Panc1 (cell line): ENCODE measurements around the gene GABRG3. TPM values are rescaled to one million over a fixed set of nuclear protein-coding genes. Genes with fewer than 3 reads are reported as not detected.

Experiments
- ATAC-seq: fragments of 200-7000 bp; cut with Tn5 transposase; 2 replicates; pipeline ENCODE4 v1.9.1; 2020; ENCODE audit warnings: mild to moderate bottlenecking, moderate library complexity
- BruUV-seq: library from RNA; stranded (reverse); fragments of 400-500 nt; replicated peaks from 2 replicates; lab custom pipeline; 2021; lab: Mats Ljungman, UMichigan
- CTCF ChIA-PET: fragments of 300-600 bp; sonication (Branson Sonifier 250); formaldehyde crosslinking; loops from one replicate; lab custom pipeline; 2022; ENCODE audit warnings: antibody characterized with exemption; lab: Charles Lee
- POLR2A ChIA-PET: fragments of 300-600 bp; sonication (Branson Sonifier 250); formaldehyde crosslinking; loops from one replicate; lab custom pipeline; 2022; ENCODE audit warnings: antibody characterized with exemption; lab: Charles Lee
- DNase-seq: peaks from one replicate; pipeline ENCODE4 v3.0.0-alpha.2; 2010; ENCODE audit warnings: low read depth, low spot score
- H3K27ac ChIP-seq: 2 replicates; pipeline ENCODE4 v1.5.1; 2011; ENCODE audit warnings: mild to moderate bottlenecking, low read length, inconsistent platforms
- H3K27me3 ChIP-seq: fragments of 200-500 bp; sonication (Bioruptor generic); 2 replicates; pipeline ENCODE4 v1.6.0; 2014; ENCODE audit warnings: low read length, inconsistent platforms; ENCODE audit not compliant: control insufficient read depth, insufficient read depth
- H3K36me3 ChIP-seq: fragments of 200-500 bp; sonication (Bioruptor generic); 2 replicates; pipeline ENCODE4 v1.5.1; 2014; ENCODE audit warnings: inconsistent platforms, mild to moderate bottlenecking, low read length, moderate library complexity; ENCODE audit not compliant: control insufficient read depth, insufficient read depth
- H3K4me1 ChIP-seq: 2 replicates; pipeline ENCODE4 v1.5.1; 2011; ENCODE audit warnings: inconsistent platforms, mild to moderate bottlenecking, low read length, moderate library complexity; ENCODE audit not compliant: control insufficient read depth, insufficient read depth
- H3K4me3 ChIP-seq, 2 experiments: 2 replicates each; pipeline ENCODE4 v1.5.1; 2011 to 2012; ENCODE audit warnings: low read depth in 2 of 2, low read length in 2 of 2, mild to moderate bottlenecking in 2 of 2, inconsistent platforms in 1 of 2, moderate library complexity in 1 of 2
- H3K9me3 ChIP-seq: fragments of 200-500 bp; sonication (Bioruptor generic); 2 replicates; pipeline ENCODE4 v1.5.1; 2014; ENCODE audit warnings: low read depth, mild to moderate bottlenecking, inconsistent platforms, low read length, moderate library complexity; ENCODE audit not compliant: control insufficient read depth, insufficient read depth
- CTCF ChIP-seq: fragments of 450-650 bp; IDR thresholded peaks from 2 replicates; pipeline ENCODE4 v1.5.1; 2017; ENCODE audit warnings: mild to moderate bottlenecking
- POLR2AphosphoS5 ChIP-seq: IDR thresholded peaks from 2 replicates; pipeline ENCODE4 v1.6.1; 2012; ENCODE audit warnings: mild to moderate bottlenecking, low read depth, low read length, moderate library complexity
- REST ChIP-seq, 2 experiments: IDR thresholded peaks; 2 replicates each; pipeline ENCODE4 v1.6.1; 2011 to 2012; ENCODE audit warnings: low read depth in 2 of 2, control low read depth in 1 of 2, low read length in 1 of 2, mild to moderate bottlenecking in 1 of 2, moderate library complexity in 1 of 2; ENCODE audit not compliant: insufficient read depth in 1 of 2
- SIN3A ChIP-seq: IDR thresholded peaks from 2 replicates; pipeline ENCODE4 v1.6.1; 2012; ENCODE audit warnings: low read depth, mild to moderate bottlenecking, low read length, moderate library complexity, borderline replicate concordance; ENCODE audit not compliant: insufficient read depth
- TCF7L2 ChIP-seq: IDR thresholded peaks from 2 replicates; pipeline ENCODE4 v1.6.1; 2011; ENCODE audit warnings: mild to moderate bottlenecking, low read depth, low read length, inconsistent platforms
- in situ Hi-C: cut with HindIII; loops from 2 replicates; pipeline ENCODE4 v1.10.0; 2016; ENCODE audit warnings: low sequenced_read_pairs, low pct_unique_long_range_greater_than_20kb
- intact Hi-C: fragments of 100-400 bp; cut with micrococcal nuclease; formaldehyde crosslinking; loops from one replicate; pipeline ENCODE4 v1.10.0; 2022; ENCODE audit not compliant: unreplicated experiment
- total RNA-seq: library from RNA; stranded (reverse); gene quantifications from one replicate; pipeline ENCODE4 v1.2.1, GENCODE V29; 2021; ENCODE audit not compliant: unreplicated experiment

The GABRG3 gene
- total RNA-seq, 1 experiment from 2014 or later: not detected

GRCh38 chr15:27575521-27575920 lies 604.5 kb downstream of the GABRG3 start:
- ATAC-seq (no peak), DNase-seq (no peak)
- Histone ChIP-seq H3K9me3 (no peaks in the 10 kb centered on the region), H3K36me3 (no peaks in the 10 kb centered on the region), H3K4me3 (no peak overlapping the region), H3K4me1 (no peaks in the 10 kb centered on the region), H3K27me3 (no peaks in the 10 kb centered on the region), H3K27ac (no peak overlapping the region)
- no TSS peak for BruUV-seq
- in situ Hi-C loops (no loop called here), intact Hi-C loops (no loop called here)
- CTCF ChIA-PET: no interaction called here
- TF ChIP-seq REST (IDR thresholded peaks at IDR 0.05; ENCODE audit: insufficient read depth in 1 of 2, low read depth in 2 of 2, low read length in 1 of 2) (no peak), SIN3A (no peak)
- POLR2A ChIA-PET: no interaction called here

DNA sequence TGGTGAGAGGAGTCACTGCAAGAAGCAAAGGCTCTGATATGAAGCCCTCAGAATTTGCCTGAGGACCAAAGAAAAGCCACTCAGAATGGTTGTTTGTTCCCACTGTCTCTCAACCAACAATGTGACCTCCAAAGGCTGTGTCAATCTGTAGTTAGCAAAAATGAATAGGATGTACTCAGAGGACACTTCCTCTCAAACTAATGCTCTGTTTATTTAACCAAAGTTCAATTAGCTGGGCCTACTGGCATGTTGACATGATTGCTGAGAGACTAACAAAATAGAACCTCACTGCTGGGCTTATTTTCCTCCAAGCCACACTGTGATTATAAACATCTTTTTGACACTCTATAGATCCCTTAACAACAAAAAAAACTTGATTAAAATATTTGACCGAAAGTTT lies 605.6 kb downstream of the GABRG3 start:
- TF ChIP-seq POLR2AphosphoS5 (no peak), REST (IDR thresholded peaks at IDR 0.05; ENCODE audit: insufficient read depth in 1 of 2, low read depth in 2 of 2, low read length in 1 of 2) (no peak), SIN3A (no peak), CTCF (no peak), TCF7L2 (no peak)
- POLR2A ChIA-PET: no interaction called here
- in situ Hi-C loops: no loop called here
- BruUV-seq: no TSS peak
- H3K4me3 ChIP-seq: no peak overlapping the region
- DNase-seq (no peak), ATAC-seq (no peak)
- no peaks in the 10 kb centered on the region for H3K9me3 ChIP-seq
- H3K27ac ChIP-seq: no peak overlapping the region
- intact Hi-C loops: no loop called here
- H3K36me3 ChIP-seq: no peaks in the 10 kb centered on the region
- H3K4me1 ChIP-seq: no peaks in the 10 kb centered on the region
- H3K27me3 ChIP-seq: no peaks in the 10 kb centered on the region
- CTCF ChIA-PET: no interaction called here
